ENCODE data around the gene SFT2D3. TPM values are rescaled to one million over a fixed set of nuclear protein-coding genes. Genes with fewer than 3 reads are reported as not detected.
A peak's percentile ranks its signal among the peaks of the same experiment; 100 is the strongest.

Gene SFT2D3
- total and polyA plus RNA-seq, 9 of the 15 experiments (the other 6 are each of a cell fraction or from before 2014, with no cell fraction given): 7.5 to 9.9 (median 8.9) TPM; not detected in 2

- TF ChIP-seq SP2 (IDR thresholded peaks at IDR 0.05; ENCODE audit: extremely low read depth, low read depth, low read length, poor library complexity, severe bottlenecking) (no peak), KDM1A (IDR thresholded peaks at IDR 0.05) (no peak), LCOR (CRISPR knock-in tag; IDR thresholded peaks at IDR 0.05) (no peak), ZNF444 (CRISPR knock-in tag; IDR thresholded peaks at IDR 0.05) (no peak), ZNF24 (IDR thresholded peaks at IDR 0.05) (0 out of 2 replicates have a peak, but pooled peaks have one; percentile 8), FOXK2 (conservative IDR thresholded peaks at IDR 0.05 in 1 of 2, IDR thresholded peaks at IDR 0.05 in 1 of 2; ENCODE audit: low read depth in 2 of 2) (no peak), ZNF830 (CRISPR knock-in tag; IDR thresholded peaks at IDR 0.05) (no peak), GMEB1 (CRISPR knock-in tag; IDR thresholded peaks at IDR 0.05) (peak; percentile 9; the same call in 1 of the 2 replicates), SMAD4 (CRISPR knock-in tag; conservative IDR thresholded peaks at IDR 0.05) (peak; percentile 73), ZNF263 (CRISPR knock-in tag; IDR thresholded peaks at IDR 0.05; ENCODE audit: borderline replicate concordance) (peak; percentile 55; the same call in 1 of the 2 replicates), E2F6 (IDR thresholded peaks at IDR 0.05; ENCODE audit: borderline replicate concordance in 1 of 2, extremely low read depth in 1 of 2, insufficient read depth in 1 of 2, insufficient read length in 1 of 2, low read depth in 1 of 2, low read length in 1 of 2, poor library complexity in 1 of 2, severe bottlenecking in 1 of 2) (peak; percentile 86 to 92), ZSCAN29 (IDR thresholded peaks at IDR 0.05) (no peak)
- TF ChIP-seq, protein P1, sequence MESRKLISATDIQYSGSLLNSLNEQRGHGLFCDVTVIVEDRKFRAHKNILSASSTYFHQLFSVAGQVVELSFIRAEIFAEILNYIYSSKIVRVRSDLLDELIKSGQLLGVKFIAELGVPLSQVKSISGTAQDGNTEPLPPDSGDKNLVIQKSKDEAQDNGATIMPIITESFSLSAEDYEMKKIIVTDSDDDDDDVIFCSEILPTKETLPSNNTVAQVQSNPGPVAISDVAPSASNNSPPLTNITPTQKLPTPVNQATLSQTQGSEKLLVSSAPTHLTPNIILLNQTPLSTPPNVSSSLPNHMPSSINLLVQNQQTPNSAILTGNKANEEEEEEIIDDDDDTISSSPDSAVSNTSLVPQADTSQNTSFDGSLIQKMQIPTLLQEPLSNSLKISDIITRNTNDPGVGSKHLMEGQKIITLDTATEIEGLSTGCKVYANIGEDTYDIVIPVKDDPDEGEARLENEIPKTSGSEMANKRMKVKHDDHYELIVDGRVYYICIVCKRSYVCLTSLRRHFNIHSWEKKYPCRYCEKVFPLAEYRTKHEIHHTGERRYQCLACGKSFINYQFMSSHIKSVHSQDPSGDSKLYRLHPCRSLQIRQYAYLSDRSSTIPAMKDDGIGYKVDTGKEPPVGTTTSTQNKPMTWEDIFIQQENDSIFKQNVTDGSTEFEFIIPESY (CRISPR knock-in tag; IDR thresholded peaks at IDR 0.05): peak; percentile 57; the same call in 1 of the 2 replicates
- TF ChIP-seq, protein P2, sequence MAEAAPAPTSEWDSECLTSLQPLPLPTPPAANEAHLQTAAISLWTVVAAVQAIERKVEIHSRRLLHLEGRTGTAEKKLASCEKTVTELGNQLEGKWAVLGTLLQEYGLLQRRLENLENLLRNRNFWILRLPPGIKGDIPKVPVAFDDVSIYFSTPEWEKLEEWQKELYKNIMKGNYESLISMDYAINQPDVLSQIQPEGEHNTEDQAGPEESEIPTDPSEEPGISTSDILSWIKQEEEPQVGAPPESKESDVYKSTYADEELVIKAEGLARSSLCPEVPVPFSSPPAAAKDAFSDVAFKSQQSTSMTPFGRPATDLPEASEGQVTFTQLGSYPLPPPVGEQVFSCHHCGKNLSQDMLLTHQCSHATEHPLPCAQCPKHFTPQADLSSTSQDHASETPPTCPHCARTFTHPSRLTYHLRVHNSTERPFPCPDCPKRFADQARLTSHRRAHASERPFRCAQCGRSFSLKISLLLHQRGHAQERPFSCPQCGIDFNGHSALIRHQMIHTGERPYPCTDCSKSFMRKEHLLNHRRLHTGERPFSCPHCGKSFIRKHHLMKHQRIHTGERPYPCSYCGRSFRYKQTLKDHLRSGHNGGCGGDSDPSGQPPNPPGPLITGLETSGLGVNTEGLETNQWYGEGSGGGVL (CRISPR knock-in tag; IDR thresholded peaks at IDR 0.05): no peak
These were observed 526 bp downstream of the SFT2D3 start (continued) for GRCh38 chr2:127701651-127702394.

Data from K562 (cell line).